BE2C (cell line): ENCODE data around the gene AKT3.

Source experiments
- DNase-seq: peaks from one replicate; pipeline ENCODE4 v3.0.0-alpha.2; 2020
- H3K27me3 ChIP-seq: fragments of 250-450 bp; sonication (Bioruptor Pico); 2 replicates; pipeline ENCODE4 v1.5.1; 2020; ENCODE audit warnings: mild to moderate bottlenecking
- H3K36me3 ChIP-seq: fragments of 250-450 bp; sonication (Bioruptor Pico); 2 replicates; pipeline ENCODE4 v1.5.1; 2020; ENCODE audit warnings: mild to moderate bottlenecking
- H3K4me1 ChIP-seq: fragments of 250-450 bp; sonication (Bioruptor Pico); 2 replicates; pipeline ENCODE4 v1.5.1; 2020
- H3K4me3 ChIP-seq: 2 replicates; pipeline ENCODE4 v1.5.1; 2011; ENCODE audit warnings: low read depth, low read length
- H3K9me3 ChIP-seq: fragments of 250-450 bp; sonication (Bioruptor Pico); 2 replicates; pipeline ENCODE4 v1.5.1; 2020
- CTCF ChIP-seq: IDR thresholded peaks from 2 replicates; pipeline ENCODE4 v1.5.1; 2012; ENCODE audit warnings: mild to moderate bottlenecking, low read depth, low read length

The AKT3 gene

GRCh38 chr1:243731974-243732625 is 117.9 kb downstream of the AKT3 start:
- no peak for TF ChIP-seq CTCF
- Histone ChIP-seq H3K36me3 (no peaks in the 10 kb centered on the region), H3K27me3 (no peaks in the 10 kb centered on the region), H3K9me3 (no peaks in the 10 kb centered on the region), H3K4me1 (no peaks in the 10 kb centered on the region), H3K4me3 (no peak overlapping the region)
- DNase-seq = no peak

GRCh38 chr1:243731301-243731891 is 118.6 kb downstream of the AKT3 start:
- Histone ChIP-seq H3K4me3 (no peak overlapping the region), H3K4me1 (no peaks in the 10 kb centered on the region), H3K27me3 (no peaks in the 10 kb centered on the region), H3K36me3 (no peaks in the 10 kb centered on the region), H3K9me3 (no peaks in the 10 kb centered on the region)
- no peak for TF ChIP-seq CTCF
- no peak for DNase-seq

GRCh38 chr1:243730487-243731150 is 119.4 kb downstream of the AKT3 start:
- H3K4me3 ChIP-seq = no peak overlapping the region
- no peak for DNase-seq
- H3K9me3 ChIP-seq = no peaks in the 10 kb centered on the region
- no peaks in the 10 kb centered on the region for H3K36me3 ChIP-seq
- H3K4me1 ChIP-seq = no peaks in the 10 kb centered on the region
- no peaks in the 10 kb centered on the region for H3K27me3 ChIP-seq
- no peak for TF ChIP-seq CTCF

GRCh38 chr1:243729956-243730355 is 120.1 kb downstream of the AKT3 start:
- Histone ChIP-seq H3K4me3 (no peak overlapping the region), H3K36me3 (no peaks in the 10 kb centered on the region), H3K4me1 (no peaks in the 10 kb centered on the region), H3K9me3 (no peaks in the 10 kb centered on the region), H3K27me3 (no peaks in the 10 kb centered on the region)
- no peak for TF ChIP-seq CTCF
- DNase-seq = no peak

- no peak for DNase-seq
Observed at GRCh38 chr1:243727503-243728203, 122.4 kb downstream of the AKT3 start.

More at GRCh38 chr1:243727503-243728203, 122.4 kb downstream of the AKT3 start:
- Histone ChIP-seq H3K4me3 (no peak overlapping the region), H3K4me1 (no peaks in the 10 kb centered on the region), H3K9me3 (no peaks in the 10 kb centered on the region), H3K27me3 (no peaks in the 10 kb centered on the region), H3K36me3 (no peaks in the 10 kb centered on the region)
- TF ChIP-seq CTCF = no peak
